HL-60 (cell line): ENCODE measurements around the gene ZSCAN5A.

Experiments used
- DNase-seq, 2 experiments: peaks; one replicate each; pipeline ENCODE4 v3.0.0-alpha.2; 2010 to 2020; ENCODE audit warnings: low read depth in 1 of 2, low spot score in 1 of 2
- H3K27ac ChIP-seq: fragments of 250-450 bp; sonication (Bioruptor Pico); replicated peaks from 2 replicates; pipeline ENCODE4 v1.5.1; 2020; ENCODE audit warnings: mild to moderate bottlenecking, moderate library complexity
- H3K27me3 ChIP-seq: fragments of 250-450 bp; sonication (Bioruptor Pico); 2 replicates; pipeline ENCODE4 v1.5.1; 2021; ENCODE audit warnings: mild to moderate bottlenecking, moderate library complexity; ENCODE audit not compliant: insufficient read depth, poor library complexity, severe bottlenecking
- H3K4me3 ChIP-seq: replicated peaks from 2 replicates; pipeline ENCODE4 v1.5.1; 2011; ENCODE audit warnings: mild to moderate bottlenecking, control low read depth, low read length; ENCODE audit not compliant: insufficient read depth
- CTCF ChIP-seq: IDR thresholded peaks from one replicate; pipeline ENCODE4 v1.5.1; 2011; ENCODE audit warnings: low read length, control low read depth, inconsistent platforms; ENCODE audit not compliant: insufficient read depth
- GABPA ChIP-seq: IDR thresholded peaks from 2 replicates; pipeline ENCODE4 v1.6.1; 2012; ENCODE audit warnings: low read depth
- POLR2AphosphoS5 ChIP-seq: IDR thresholded peaks from 2 replicates; pipeline ENCODE4 v1.6.1; 2012; ENCODE audit warnings: low read depth
- REST ChIP-seq: IDR thresholded peaks from 2 replicates; pipeline ENCODE4 v1.6.1; 2012; ENCODE audit warnings: low read depth; ENCODE audit not compliant: insufficient replicate concordance
- SPI1 ChIP-seq: IDR thresholded peaks from 2 replicates; pipeline ENCODE4 v1.6.1; 2012; ENCODE audit warnings: low read depth, mild to moderate bottlenecking, borderline replicate concordance

Gene ZSCAN5A

GRCh38 chr19:56312787-56313657 is 1.6 kb downstream of the ZSCAN5A start:
- Histone ChIP-seq H3K4me3 (no peak overlapping the region), H3K27me3 (no peaks in the 10 kb centered on the region), H3K27ac (peak overlapping the region; percentile 96)
- no peak for DNase-seq
- TF ChIP-seq POLR2AphosphoS5 = no peak
- TF ChIP-seq GABPA = no peak
- TF ChIP-seq SPI1 = no peak
- TF ChIP-seq REST = no peak
- TF ChIP-seq CTCF = no peak

- TF ChIP-seq POLR2AphosphoS5 = no peak
- TF ChIP-seq CTCF = no peak
- TF ChIP-seq GABPA = no peak
- no peak for TF ChIP-seq REST
- TF ChIP-seq SPI1 = no peak
- Histone ChIP-seq H3K27ac (peak overlapping the region; percentile 96), H3K4me3 (no peak overlapping the region), H3K27me3 (no peaks in the 10 kb centered on the region)
- no peak for DNase-seq
Measured at GRCh38 chr19:56312342-56312741, 2.3 kb downstream of the ZSCAN5A start.

- Histone ChIP-seq H3K4me3 (no peak overlapping the region), H3K27me3 (no peaks in the 10 kb centered on the region), H3K27ac (no peak overlapping the region)
- TF ChIP-seq CTCF (no peak), SPI1 (no peak), GABPA (no peak), POLR2AphosphoS5 (no peak), REST (no peak)
- DNase-seq = no peak
Measured at GRCh38 chr19:56310462-56310861, 4.2 kb downstream of the ZSCAN5A start.
